K562 (cell line): ENCODE data around the gene CAPN13. TPM values are rescaled to one million over a fixed set of nuclear protein-coding genes. Genes with fewer than 3 reads are reported as not detected.

Source experiments
- ATAC-seq: fragments of 200-7000 bp; cut with Tn5 transposase; 3 replicates; pipeline ENCODE4 v1.9.1; 2020; ENCODE audit warnings: moderate library complexity
- BruUV-seq: library from RNA; stranded (reverse); fragments of 400-500 nt; replicated peaks from 2 replicates; lab custom pipeline; 2021; lab: Mats Ljungman, UMichigan
- CTCF ChIA-PET: fragments of 300-600 bp; formaldehyde crosslinking; extraction: SDS; loops from one replicate; lab custom pipeline; 2021; ENCODE audit warnings: low intra/inter-chr PET ratio; lab: Yijun Ruan, JAX
- POLR2A ChIA-PET: fragments of 300-600, 350-650 bp; sonication (Branson Sonifier 250); formaldehyde crosslinking; extraction: SDS; loops from one replicate; lab custom pipeline; 2021; ENCODE audit warnings: antibody characterized with exemption, inconsistent platforms; lab: Yijun Ruan, JAX
- DNase-seq, 4 experiments: peaks; one replicate each; pipeline versions ENCODE4 v3.0.0 to v3.0.0-alpha.2; 2011 to 2018; ENCODE audit warnings: low spot score in 3 of 4, mixed read lengths in 3 of 4; ENCODE audit errors: extremely low read depth in 1 of 4
- FAIRE-seq: peaks from 2 replicates; lab custom pipeline; 2011; peaks lifted over from hg19 to GRCh38; lab: Jason Lieb, UNC
- H2AFZ ChIP-seq: 2 replicates; pipeline ENCODE4 v1.6.0; 2011; ENCODE audit warnings: low read depth, low read length, control low read depth, inconsistent platforms
- H3K27ac ChIP-seq: fragments of 200-600 bp; 3 replicates; pipeline ENCODE4 v1.8.0; 2011; ENCODE audit warnings: low read depth, mild to moderate bottlenecking, control low read depth, inconsistent platforms, low read length, moderate library complexity, mixed read lengths; ENCODE audit errors: extremely low read depth
- H3K27me3 ChIP-seq, 2 experiments: fragments of 300-600 bp in 1 of 2; 2 replicates in 1 of 2; 3 replicates in 1 of 2; pipeline versions ENCODE4 v1.6.0 to v1.8.0; 2011; ENCODE audit warnings: inconsistent platforms in 2 of 2, low read length in 2 of 2, mild to moderate bottlenecking in 1 of 2, mixed read lengths in 1 of 2, moderate library complexity in 1 of 2; ENCODE audit not compliant: control insufficient read depth in 2 of 2, insufficient read depth in 2 of 2
- H3K36me3 ChIP-seq: fragments of 300-600 bp; 3 replicates; pipeline ENCODE4 v1.8.0; 2011; ENCODE audit warnings: mild to moderate bottlenecking, low read length, inconsistent platforms; ENCODE audit not compliant: control insufficient read depth, insufficient read depth
- H3K4me1 ChIP-seq, 2 experiments: fragments of 200-600 bp in 1 of 2; replicated peaks in 1 of 2; 2 replicates in 1 of 2; 3 replicates in 1 of 2; pipeline versions ENCODE4 v1.5.1 to v1.8.0; 2011; ENCODE audit warnings: inconsistent platforms in 2 of 2, low read length in 2 of 2, mild to moderate bottlenecking in 1 of 2, mixed read lengths in 1 of 2, moderate library complexity in 1 of 2; ENCODE audit not compliant: control insufficient read depth in 2 of 2, insufficient read depth in 2 of 2
- H3K4me2 ChIP-seq: 2 replicates; pipeline ENCODE4 v1.6.1; 2011; ENCODE audit warnings: low read length, control low read depth, inconsistent platforms, mixed read lengths; ENCODE audit not compliant: insufficient read depth
- H3K4me3 ChIP-seq: fragments of 200-600 bp; sonication (generic), shearing (Covaris generic); 2 replicates; pipeline ENCODE4 v1.5.1; 2016; ENCODE audit warnings: control low read depth, inconsistent platforms
- H3K79me2 ChIP-seq: fragments of 200-600 bp; 3 replicates; pipeline ENCODE4 v1.8.0; 2011; ENCODE audit warnings: low read length, inconsistent platforms; ENCODE audit not compliant: control insufficient read depth, insufficient read depth
- H3K9ac ChIP-seq, 2 experiments: 2 replicates each; pipeline versions ENCODE4 v1.6.0 to v1.6.1; 2011; ENCODE audit warnings: low read depth in 2 of 2, low read length in 2 of 2, control low read depth in 1 of 2, inconsistent platforms in 1 of 2, mild to moderate bottlenecking in 1 of 2, mixed read lengths in 1 of 2; ENCODE audit not compliant: insufficient read depth in 1 of 2
- H3K9me1 ChIP-seq: one replicate; pipeline ENCODE4 v1.6.0; 2011; ENCODE audit warnings: inconsistent platforms, mild to moderate bottlenecking, low read length, moderate library complexity; ENCODE audit not compliant: control insufficient read depth, insufficient read depth
- H3K9me3 ChIP-seq: replicated peaks from 2 replicates; pipeline ENCODE4 v1.5.1; 2011; ENCODE audit warnings: low read depth, low read length, inconsistent platforms; ENCODE audit not compliant: control insufficient read depth, insufficient read depth
- H4K20me1 ChIP-seq: replicated peaks from 2 replicates; pipeline ENCODE4 v1.6.1; 2011; ENCODE audit warnings: low read length, inconsistent platforms, mixed read lengths; ENCODE audit not compliant: control insufficient read depth, insufficient read depth
- CHCHD3 ChIP-seq: fragments of 250-450 bp; sonication (Bioruptor Pico); IDR thresholded peaks from 2 replicates; pipeline ENCODE4 v2.1.2; 2022; ENCODE audit warnings: mild to moderate bottlenecking
- DIDO1 ChIP-seq: fragments of 450-650 bp; IDR thresholded peaks from 2 replicates; pipeline ENCODE4 v1.6.1; 2016; ENCODE audit warnings: low read depth, missing biosample characterization, missing genetic modification characterization
- ELF1 ChIP-seq: fragments of 200-800 bp; sonication (Bioruptor generic); IDR thresholded peaks from 2 replicates; pipeline ENCODE4 v1.6.1; 2016; ENCODE audit warnings: missing genetic modification characterization, missing compliant biosample characterization
- NEUROD1 ChIP-seq: fragments of 150-350 bp; IDR thresholded peaks from 2 replicates; pipeline ENCODE4 v1.6.1; 2014; ENCODE audit warnings: borderline replicate concordance, low read length, low read depth; ENCODE audit not compliant: partially characterized antibody
- NFIX ChIP-seq: fragments of 250-450 bp; sonication (Bioruptor Pico); IDR thresholded peaks from 2 replicates; pipeline ENCODE4 v1.4.0; 2020; ENCODE audit warnings: low read depth, mild to moderate bottlenecking, moderate library complexity
- POLR2G ChIP-seq: fragments of 200-400 bp; formaldehyde crosslinking; IDR thresholded peaks from 2 replicates; pipeline ENCODE4 v1.6.1; 2017; ENCODE audit warnings: low read depth, mild to moderate bottlenecking, antibody characterized with exemption, low read length, moderate library complexity
- SAFB ChIP-seq: fragments of 200-400 bp; formaldehyde crosslinking; IDR thresholded peaks from 2 replicates; pipeline ENCODE4 v1.6.1; 2017; ENCODE audit warnings: low read depth, low read length, borderline replicate concordance
- SPI1 ChIP-seq: IDR thresholded peaks from 2 replicates; pipeline ENCODE4 v1.6.1; 2011; ENCODE audit warnings: low read depth, low read length, control low read depth, borderline replicate concordance
- TAF9B ChIP-seq: fragments of 450-650 bp; IDR thresholded peaks from 2 replicates; pipeline ENCODE4 v1.6.1; 2018; ENCODE audit warnings: mild to moderate bottlenecking; ENCODE audit not compliant: partially characterized antibody
- TGIF2 ChIP-seq: sonication (generic); formaldehyde crosslinking; IDR thresholded peaks from 2 replicates; pipeline ENCODE4 v1.8.1; 2022; ENCODE audit warnings: mild to moderate bottlenecking, missing genetic modification reagents, moderate library complexity
- U2AF2 ChIP-seq: fragments of 200-400 bp; formaldehyde crosslinking; optimal IDR thresholded peaks from 2 replicates; pipeline ENCODE3; 2017; ENCODE audit warnings: low read depth, mild to moderate bottlenecking, low read length
- ZNF12 ChIP-seq: sonication (generic); formaldehyde crosslinking; IDR thresholded peaks from 2 replicates; pipeline ENCODE4 v1.4.0; 2020; ENCODE audit warnings: mild to moderate bottlenecking, missing genetic modification reagents
- ZNF134 ChIP-seq: fragments of 250-450 bp; sonication (Bioruptor Pico); conservative IDR thresholded peaks from 2 replicates; pipeline ENCODE4 v1.4.0; 2020
- ZNF174 ChIP-seq: fragments of 250-450 bp; sonication (Bioruptor Pico); IDR thresholded peaks from 2 replicates; pipeline ENCODE4 v1.4.0; 2020; ENCODE audit warnings: mild to moderate bottlenecking
- ZNF280B ChIP-seq: fragments of 250-450 bp; sonication (Bioruptor Pico); IDR thresholded peaks from 2 replicates; pipeline ENCODE4 v1.5.1; 2021; ENCODE audit warnings: mild to moderate bottlenecking
- ZNF3 ChIP-seq: fragments of 250-450 bp; sonication (Bioruptor Pico); IDR thresholded peaks from 2 replicates; pipeline ENCODE4 v1.5.0; 2021; ENCODE audit warnings: mild to moderate bottlenecking, moderate library complexity
- ZNF511 ChIP-seq: sonication (generic); formaldehyde crosslinking; IDR thresholded peaks from 2 replicates; pipeline ENCODE4 v1.8.0; 2022; ENCODE audit warnings: mild to moderate bottlenecking, missing genetic modification reagents
- ZNF57 ChIP-seq: fragments of 450-650 bp; formaldehyde crosslinking; IDR thresholded peaks from 2 replicates; pipeline ENCODE4 v1.4.0; 2020; ENCODE audit warnings: mild to moderate bottlenecking, moderate library complexity
- WGBS: fragments of 100-300 bp; shearing (Covaris generic); methylation state at CpG from one replicate; pipeline ENCODE4 v1.1.6; 2016; ENCODE audit warnings: low coverage, mixed read lengths; ENCODE audit not compliant: insufficient coverage; ENCODE audit errors: missing lambda C conversion rate; 5-methylcytosine and 5-hydroxymethylcytosine counted together
- in situ Hi-C: fragments of 300-500 bp; cut with MboI; formaldehyde crosslinking; loops from 4 replicates; pipeline ENCODE4 v1.15.0; 2018; ENCODE audit warnings: inconsistent platforms, mixed read lengths
- intact Hi-C: fragments of 100-400 bp; cut with micrococcal nuclease; formaldehyde crosslinking; loops from 2 replicates; pipeline ENCODE4 v1.14.2; 2022
- polyA plus RNA-seq, 8 experiments: library from polyadenylated mRNA; depleted of rRNA in 4 of 8; stranded (reverse) in 5 of 8; unstranded in 3 of 8; fragments of >200 nt; fragmentation: Nextera tagmentation in 2 of 8; fragmentation: Illumina TruSeq in 1 of 8; extraction: Ambion mirVana in 2 of 8; extraction: Trizol in 1 of 8; gene quantifications; 2 replicates each; pipeline versions ENCODE4 v1.2.1 to v1.2.3, GENCODE V29; 2011 to 2014; ENCODE audit warnings: inconsistent platforms in 1 of 8, missing spikeins in 1 of 8
- total RNA-seq, 7 experiments: library from RNA; depleted of rRNA in 6 of 7; stranded (reverse); fragments of >200 nt in 6 of 7; fragmentation: Illumina TruSeq in 2 of 7; extraction: Trizol in 2 of 7; gene quantifications; 2 replicates each; pipeline versions ENCODE4 v1.2.1 to v1.2.3, GENCODE V29; 2011 to 2021; ENCODE audit warnings: low replicate concordance in 1 of 7

Gene CAPN13
- total and polyA plus RNA-seq, 9 of the 15 experiments (the other 6 are each of a cell fraction or from before 2014, with no cell fraction given): not detected

GRCh38 chr2:30679426-30680088 lies 127.7 kb downstream of the CAPN13 start (continued):
- TF ChIP-seq NEUROD1 (no peak), ZNF57 (CRISPR knock-in tag) (no peak), ZNF511 (CRISPR knock-in tag) (no peak), CHCHD3 (no peak), ELF1 (tag) (no peak)

GRCh38 chr2:30678410-30679137 lies 128.7 kb downstream of the CAPN13 start:
- Histone ChIP-seq H3K4me2 (no peak overlapping the region), H3K4me1 (peaks cover 0 to 2% of the 10 kb centered on the region in 2 experiments; a peak in 1 of 5 replicates), H3K79me2 (no peaks in the 10 kb centered on the region), H3K36me3 (no peaks in the 10 kb centered on the region), H2AFZ (no peak overlapping the region), H3K27ac (no peak overlapping the region), H3K4me3 (no peak overlapping the region), H3K27me3 (peaks cover 9 to 45% of the 10 kb centered on the region in 2 experiments), H3K9me3 (no peaks in the 10 kb centered on the region), H4K20me1 (no peaks in the 10 kb centered on the region), H3K9ac (no peak overlapping the region; a peak in 1 of 4 replicates), H3K9me1 (no peaks in the 10 kb centered on the region)
- DNase-seq (no peak), ATAC-seq (no peak), FAIRE-seq (no peak)
- under 1% methylated on average over 11 of the region's 11 CpGs for WGBS
- BruUV-seq: no TSS peak
- in situ Hi-C loops (no loop called here), intact Hi-C loops (no loop called here)
- ChIA-PET POLR2A (interaction anchor here (0.5 to 1.0 kb wide), 2 partner anchors 9 to 413 kb away, joined by 3 to 5 read pairs; no protein-coding TSS in a partner anchor), CTCF (no interaction called here)
- no peak for TF ChIP-seq NFIX (CRISPR knock-in tag)
- TF ChIP-seq ZNF174 (CRISPR knock-in tag): no peak
- no peak for TF ChIP-seq TAF9B
- TF ChIP-seq ZNF134 (CRISPR knock-in tag): no peak
- no peak for TF ChIP-seq DIDO1 (tag)
- no peak for TF ChIP-seq SAFB
- no peak for TF ChIP-seq TGIF2 (CRISPR knock-in tag)
- TF ChIP-seq ZNF280B (CRISPR knock-in tag): no peak
- no peak for TF ChIP-seq SPI1
- no peak for TF ChIP-seq U2AF2
- TF ChIP-seq ZNF12 (CRISPR knock-in tag): no peak
- no peak for TF ChIP-seq ELF1 (tag)
- no peak for TF ChIP-seq ZNF3 (CRISPR knock-in tag)
- no peak for TF ChIP-seq POLR2G
